Brain microvascular endothelial cell (primary cell): ENCODE results near the gene MSRB2.

ENCODE experiments used
- DNase-seq: peaks from one replicate; pipeline ENCODE4 v3.0.0-alpha.2; 2020
- H3K27ac ChIP-seq: fragments of 250-450 bp; sonication (Bioruptor Pico); 2 replicates; pipeline ENCODE4 v1.5.1; 2020; ENCODE audit warnings: mild to moderate bottlenecking, moderate library complexity
- H3K27me3 ChIP-seq: fragments of 250-450 bp; sonication (Bioruptor Pico); replicated peaks from 2 replicates; pipeline ENCODE4 v1.5.1; 2020; ENCODE audit warnings: mild to moderate bottlenecking
- H3K36me3 ChIP-seq: fragments of 250-450 bp; sonication (Bioruptor Pico); replicated peaks from 2 replicates; pipeline ENCODE4 v1.5.1; 2020; ENCODE audit warnings: mild to moderate bottlenecking
- H3K4me3 ChIP-seq: 2 replicates; pipeline ENCODE4 v1.5.1; 2011; ENCODE audit warnings: low read depth, mild to moderate bottlenecking, control low read depth, low read length, moderate library complexity
- in situ Hi-C: cut with HindIII; loops from 2 replicates; pipeline ENCODE4 v1.10.0; 2017; ENCODE audit warnings: low sequenced_read_pairs, low pct_ligation_motif_present
- TF ChIP-seq, protein P1 (sequence below): IDR thresholded peaks from 2 replicates; pipeline ENCODE4 v1.5.1; 2011; ENCODE audit warnings: low read depth, mild to moderate bottlenecking, moderate library complexity, low read length, control low read depth, inconsistent platforms; ENCODE audit errors: missing control alignments

MSRB2 gene

GRCh38 chr10:23114228-23114850 lies 19.0 kb downstream of the MSRB2 start:
- in situ Hi-C loops, result no loop called here
- TF ChIP-seq, protein P1, sequence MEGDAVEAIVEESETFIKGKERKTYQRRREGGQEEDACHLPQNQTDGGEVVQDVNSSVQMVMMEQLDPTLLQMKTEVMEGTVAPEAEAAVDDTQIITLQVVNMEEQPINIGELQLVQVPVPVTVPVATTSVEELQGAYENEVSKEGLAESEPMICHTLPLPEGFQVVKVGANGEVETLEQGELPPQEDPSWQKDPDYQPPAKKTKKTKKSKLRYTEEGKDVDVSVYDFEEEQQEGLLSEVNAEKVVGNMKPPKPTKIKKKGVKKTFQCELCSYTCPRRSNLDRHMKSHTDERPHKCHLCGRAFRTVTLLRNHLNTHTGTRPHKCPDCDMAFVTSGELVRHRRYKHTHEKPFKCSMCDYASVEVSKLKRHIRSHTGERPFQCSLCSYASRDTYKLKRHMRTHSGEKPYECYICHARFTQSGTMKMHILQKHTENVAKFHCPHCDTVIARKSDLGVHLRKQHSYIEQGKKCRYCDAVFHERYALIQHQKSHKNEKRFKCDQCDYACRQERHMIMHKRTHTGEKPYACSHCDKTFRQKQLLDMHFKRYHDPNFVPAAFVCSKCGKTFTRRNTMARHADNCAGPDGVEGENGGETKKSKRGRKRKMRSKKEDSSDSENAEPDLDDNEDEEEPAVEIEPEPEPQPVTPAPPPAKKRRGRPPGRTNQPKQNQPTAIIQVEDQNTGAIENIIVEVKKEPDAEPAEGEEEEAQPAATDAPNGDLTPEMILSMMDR, result no peak
- Histone ChIP-seq H3K36me3 (no peaks in the 10 kb centered on the region), H3K27me3 (no peaks in the 10 kb centered on the region), H3K27ac (no peak overlapping the region), H3K4me3 (no peak overlapping the region)
- no peak for DNase-seq

GRCh38 chr10:23116486-23117205 lies 21.3 kb downstream of the MSRB2 start:
- Histone ChIP-seq H3K27ac (no peak overlapping the region), H3K36me3 (no peaks in the 10 kb centered on the region), H3K4me3 (no peak overlapping the region), H3K27me3 (no peaks in the 10 kb centered on the region)
- in situ Hi-C loops, result no loop called here
- TF ChIP-seq, protein P1, result no peak
- DNase-seq, result no peak

GRCh38 chr10:23120001-23120934 lies 24.9 kb downstream of the MSRB2 start:
- Histone ChIP-seq H3K4me3 (no peak overlapping the region), H3K36me3 (no peaks in the 10 kb centered on the region), H3K27ac (no peak overlapping the region), H3K27me3 (no peaks in the 10 kb centered on the region)
- TF ChIP-seq, protein P1, result no peak
- in situ Hi-C loops, result no loop called here
- no peak for DNase-seq

DNA sequence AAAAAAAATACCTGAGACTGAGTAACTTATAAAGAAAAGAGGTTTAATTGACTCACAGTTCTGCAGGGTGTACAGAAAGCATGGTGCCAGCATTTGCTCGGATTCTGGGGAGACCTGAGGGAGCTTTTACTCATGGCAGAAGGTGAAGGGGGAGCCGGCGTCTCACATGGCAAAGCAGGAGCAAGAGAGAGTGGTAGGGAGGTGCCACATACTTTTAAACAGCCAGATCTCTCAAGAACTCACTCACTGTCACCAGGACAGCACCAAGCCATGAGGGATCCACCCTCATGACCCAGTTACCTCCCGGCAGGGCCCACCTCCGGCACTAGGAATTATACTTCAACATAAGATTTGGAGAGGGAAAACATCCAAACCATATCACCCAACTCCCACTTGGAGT lies 25.8 kb downstream of the MSRB2 start:
- no peaks in the 10 kb centered on the region for H3K27me3 ChIP-seq

DNA sequence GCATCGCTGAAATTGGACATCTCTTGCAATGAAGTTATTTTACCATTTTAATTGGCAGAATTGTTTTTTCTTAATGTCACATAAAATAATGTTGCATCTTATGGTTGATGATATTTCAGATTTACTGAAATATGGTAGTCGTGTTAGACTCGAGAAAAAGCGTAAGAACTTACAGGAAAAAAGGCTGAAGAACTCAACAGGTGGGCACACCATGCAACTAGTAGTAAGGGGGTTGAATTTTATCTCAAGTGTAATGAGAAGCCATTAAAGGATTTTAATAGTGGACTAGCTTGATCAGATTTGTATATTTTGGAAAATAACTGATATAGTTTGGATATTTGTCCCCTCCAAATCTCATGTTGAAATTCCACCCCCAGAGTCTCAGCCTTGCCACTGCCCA lies 41.1 kb downstream of the MSRB2 start:
- Histone ChIP-seq H3K4me3 (no peak overlapping the region), H3K27ac (no peak overlapping the region), H3K27me3 (no peaks in the 10 kb centered on the region), H3K36me3 (no peaks in the 10 kb centered on the region)
- in situ Hi-C loops, result no loop called here
- no peak for DNase-seq
- TF ChIP-seq, protein P1, result no peak

More for the DNA sequence above, 25.8 kb downstream of the MSRB2 start:
- DNase-seq, result no peak
- TF ChIP-seq, protein P1, result no peak
- in situ Hi-C loops, result no loop called here
- no peak overlapping the region for H3K27ac ChIP-seq
- no peaks in the 10 kb centered on the region for H3K36me3 ChIP-seq
- no peak overlapping the region for H3K4me3 ChIP-seq
